NCI-H2196 (cell line): ENCODE data around the gene TBC1D4.
"Not testable (repeated sequence)": the region's sequence is repeated elsewhere in the genome, so short reads cannot be mapped to it uniquely, and the experiment has no call there.

Source experiments
- DNase-seq: peaks from one replicate; lab custom pipeline; 2025; ENCODE audit not compliant: unreplicated experiment; lab: John Stamatoyannopoulos, UW

The TBC1D4 gene

DNA sequence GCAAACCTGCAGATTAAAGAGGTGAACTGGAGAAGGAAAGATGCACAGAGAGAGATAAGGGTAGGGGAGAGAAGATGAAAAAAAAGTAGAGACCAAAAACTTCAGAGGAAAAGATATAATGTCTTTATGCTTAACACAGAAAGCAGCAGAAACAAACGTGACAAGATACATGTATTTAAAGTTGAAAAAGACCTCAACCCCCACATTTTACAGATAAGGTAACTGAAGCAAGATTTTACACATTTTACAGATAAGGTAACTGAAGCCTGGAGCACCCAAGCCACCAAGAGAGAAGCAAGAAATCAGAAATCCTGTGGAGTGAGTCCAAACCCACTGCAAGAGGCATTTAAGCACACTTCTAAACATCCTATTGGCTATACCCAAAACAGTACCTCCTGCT lies 185.3 kb downstream of the TBC1D4 start:
- DNase-seq: no peak

DNA sequence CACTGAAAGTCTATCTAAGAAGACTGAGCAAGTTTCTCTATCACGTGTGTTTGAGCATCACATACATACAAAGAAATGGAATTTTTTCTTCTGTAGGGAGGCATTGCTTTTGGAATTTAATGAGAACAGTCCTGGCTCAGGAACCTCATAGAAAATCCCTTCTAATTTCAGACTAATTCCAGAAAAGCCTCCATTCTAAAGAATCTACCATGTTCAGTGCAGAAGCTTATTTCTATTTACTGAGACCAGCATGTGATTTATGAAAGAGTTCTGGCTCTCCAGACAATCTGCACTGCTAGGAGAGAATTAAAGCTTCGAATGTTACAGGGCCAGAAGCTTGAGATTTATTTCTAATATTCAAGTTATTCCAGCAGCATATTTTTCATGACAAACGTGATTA lies 186.8 kb downstream of the TBC1D4 start:
- no peak for DNase-seq

DNA sequence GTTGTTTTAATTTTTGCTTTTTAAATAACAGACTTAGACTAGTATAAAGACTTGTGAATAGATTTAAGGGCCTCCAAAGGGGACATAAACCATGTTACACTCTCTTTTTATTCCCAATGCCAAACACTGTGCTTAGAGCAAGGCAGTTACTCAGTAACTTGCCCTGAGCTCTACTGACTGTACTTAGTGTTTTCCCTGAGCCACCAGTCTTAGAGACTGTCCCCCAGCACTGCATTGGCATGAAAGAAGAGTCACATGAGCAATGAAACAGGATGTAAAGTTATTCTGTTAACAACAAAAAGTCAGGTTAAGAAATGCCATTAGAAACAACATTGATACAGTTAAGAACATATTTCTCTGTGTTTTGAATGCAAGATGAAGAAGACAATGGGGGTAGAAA lies 187.9 kb downstream of the TBC1D4 start:
- DNase-seq: no peak

- DNase-seq: no peak
These were observed 196.7 kb downstream of the TBC1D4 start for GRCh38 chr13:75285310-75285709.

GRCh38 chr13:75279834-75280369 lies 202.1 kb downstream of the TBC1D4 start:
- no peak for DNase-seq

DNA sequence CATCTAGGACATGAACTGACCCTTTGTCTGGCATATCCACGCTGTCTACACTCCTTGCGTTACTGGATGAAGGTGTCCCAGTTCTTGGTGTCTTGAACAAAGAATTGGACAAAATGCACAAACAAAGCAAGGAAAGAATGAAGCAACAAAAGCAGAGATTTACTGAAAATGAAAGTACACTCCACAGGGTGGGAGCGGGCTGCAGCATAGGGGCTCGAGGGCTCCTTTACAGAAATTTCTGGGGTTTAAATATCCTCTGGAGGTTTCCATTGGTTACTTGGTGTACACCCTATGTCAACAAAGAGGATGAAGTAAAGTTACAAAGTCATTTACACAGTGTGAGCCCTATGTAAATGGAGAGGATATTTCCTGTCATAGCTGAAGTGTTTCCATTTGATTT lies 208.3 kb downstream of the TBC1D4 start:
- DNase-seq: not testable (repeated sequence)

GRCh38 chr13:75271846-75272245 lies 210.1 kb downstream of the TBC1D4 start:
- DNase-seq: no peak

DNA sequence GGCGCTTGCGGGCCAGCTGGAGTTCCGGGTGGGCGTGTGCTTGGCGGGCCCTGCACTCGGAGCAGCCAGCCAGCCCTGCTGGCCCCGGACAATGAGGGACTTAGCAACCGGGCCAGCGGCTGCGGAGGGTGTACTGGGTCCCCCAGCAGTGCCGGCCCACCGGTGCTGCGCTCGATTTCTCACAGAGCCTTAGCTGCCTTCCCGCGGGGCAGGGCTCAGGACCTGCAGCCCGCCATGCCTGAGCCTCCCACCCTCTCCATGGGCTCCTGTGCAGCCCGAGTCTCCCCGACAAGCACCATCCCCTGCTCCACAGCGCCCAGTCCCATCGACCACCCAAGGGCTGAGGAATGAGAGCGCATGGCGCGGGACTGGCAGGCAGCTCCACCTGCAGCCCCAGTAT lies 213.5 kb downstream of the TBC1D4 start:
- not testable (repeated sequence) for DNase-seq

- no peak for DNase-seq
These were observed 217.4 kb downstream of the TBC1D4 start for GRCh38 chr13:75264611-75265010.

GRCh38 chr13:75263741-75264407 lies 218.1 kb downstream of the TBC1D4 start:
- DNase-seq: no peak

DNA sequence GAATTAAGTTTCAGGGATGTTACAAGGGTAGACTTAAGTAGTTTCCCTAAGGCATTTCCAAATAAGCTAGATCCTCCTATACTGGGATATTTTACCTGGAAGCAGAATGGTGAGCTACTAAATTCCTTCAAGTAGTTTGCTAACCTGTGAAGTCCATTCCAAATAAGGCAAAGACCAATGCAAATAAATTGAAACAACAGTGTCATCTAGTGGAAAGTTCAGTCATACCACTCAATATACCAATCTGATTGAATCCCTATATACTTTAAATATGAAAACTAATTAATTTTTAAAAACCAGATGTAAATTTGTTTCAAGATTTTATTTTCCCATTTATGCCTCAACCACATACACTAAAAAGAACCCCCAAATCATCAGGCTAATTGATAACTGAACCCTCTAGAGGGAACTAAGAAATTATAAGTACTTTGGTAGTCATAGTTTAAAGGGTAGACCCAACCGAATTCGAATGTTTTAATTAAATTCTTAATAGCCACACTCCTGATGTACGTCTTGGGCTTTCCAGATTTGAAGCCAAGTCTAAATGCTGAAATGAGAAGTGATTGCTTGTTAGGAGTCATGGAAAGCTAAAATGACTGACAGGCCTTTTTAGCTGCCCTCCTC lies 223.7 kb downstream of the TBC1D4 start:
- peak; percentile 1 for DNase-seq

- DNase-seq: no peak
These were observed 225.0 kb downstream of the TBC1D4 start for GRCh38 chr13:75256922-75257321.

GRCh38 chr13:75255653-75256052 lies 226.3 kb downstream of the TBC1D4 start:
- DNase-seq: no peak

- DNase-seq: no peak
These were observed 226.8 kb downstream of the TBC1D4 start for GRCh38 chr13:75255147-75255546.

DNA sequence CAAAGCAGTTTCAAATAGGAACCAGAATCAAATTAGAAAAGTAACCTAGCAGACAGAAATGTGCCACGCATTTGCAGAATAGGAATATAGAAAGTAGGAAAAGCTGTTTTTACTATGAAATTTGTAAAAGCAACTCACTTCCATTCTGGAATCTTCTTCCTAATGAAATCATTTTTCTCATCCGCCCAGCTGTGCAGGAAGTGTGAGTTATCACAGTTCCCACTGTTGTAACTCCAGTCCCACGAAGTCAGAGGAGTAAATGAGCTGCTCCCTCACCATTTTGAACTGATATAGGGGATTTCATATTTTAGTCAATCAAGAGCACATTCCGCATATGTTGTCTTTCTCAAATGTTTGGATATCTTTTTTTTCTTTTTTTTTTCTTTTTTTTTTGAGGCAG lies 230.8 kb downstream of the TBC1D4 start:
- no peak for DNase-seq

- no peak for DNase-seq
These were observed 231.3 kb downstream of the TBC1D4 start for GRCh38 chr13:75250526-75251178.

DNA sequence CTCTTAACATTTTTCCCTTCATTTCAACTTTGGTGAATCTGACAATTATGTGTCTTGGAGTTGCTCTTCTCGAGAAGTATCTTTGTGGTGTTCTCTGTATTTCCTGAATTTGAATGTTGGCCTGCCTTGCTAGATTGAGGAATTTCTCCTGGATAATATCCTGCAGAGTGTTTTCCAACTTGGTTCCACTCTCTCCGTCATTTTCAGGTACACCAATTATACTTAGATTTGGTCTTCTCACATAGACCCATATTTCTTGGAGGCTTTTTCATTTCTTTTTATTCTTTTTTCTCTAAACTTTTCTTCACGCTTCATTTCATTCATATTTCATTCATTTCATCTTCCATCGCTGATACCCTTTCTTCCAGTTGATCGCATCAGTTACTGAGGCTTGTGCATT lies 236.4 kb downstream of the TBC1D4 start:
- not testable (repeated sequence) for DNase-seq

DNA sequence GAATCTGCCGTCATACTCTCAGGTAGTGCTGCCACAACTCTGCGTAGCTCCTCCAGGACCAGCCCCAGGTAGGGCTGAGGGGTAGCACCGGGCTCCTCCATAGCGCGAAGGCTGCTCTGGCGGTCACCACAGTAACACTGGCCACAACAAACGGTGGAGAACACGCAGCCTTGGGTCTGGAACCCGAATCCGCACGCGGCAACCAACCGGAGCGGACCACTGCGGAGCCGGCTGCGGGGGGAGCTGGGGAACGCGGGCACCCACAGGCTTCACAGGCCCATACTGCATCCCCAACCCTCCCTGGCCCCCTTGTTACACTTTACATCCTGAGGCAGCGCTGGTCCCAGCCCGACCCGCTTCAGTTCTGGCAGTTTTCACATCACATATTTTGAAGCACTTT lies 241.7 kb downstream of the TBC1D4 start:
- DNase-seq: not testable (repeated sequence)

- no peak for DNase-seq
These were observed 245.2 kb downstream of the TBC1D4 start for GRCh38 chr13:75236774-75237173.
